Hepatocyte (in vitro differentiated cells): ENCODE data around the gene EOGT. TPM values are rescaled to one million over a fixed set of nuclear protein-coding genes. Genes with fewer than 3 reads are reported as not detected.

ENCODE experiments used
- DNase-seq: peaks from one replicate; pipeline ENCODE4 v3.0.0-alpha.2; 2016; ENCODE audit warnings: low spot score
- H2AFZ ChIP-seq: fragments of 200-600 bp; sonication (generic); 2 replicates; pipeline ENCODE4 v1.6.0; 2016; ENCODE audit warnings: antibody characterized with exemption, mild to moderate bottlenecking
- H3K27ac ChIP-seq: fragments of 200-600 bp; sonication (generic); 2 replicates; pipeline ENCODE4 v1.5.1; 2016; ENCODE audit warnings: mild to moderate bottlenecking
- H3K27me3 ChIP-seq: fragments of 200-600 bp; sonication (generic); 2 replicates; pipeline ENCODE4 v1.6.1; 2016
- H3K36me3 ChIP-seq: fragments of 200-600 bp; sonication (generic); replicated peaks from 2 replicates; pipeline ENCODE4 v1.5.1; 2016; ENCODE audit warnings: low read depth; ENCODE audit not compliant: insufficient read depth
- H3K4me1 ChIP-seq: fragments of 200-600 bp; sonication (generic); 2 replicates; pipeline ENCODE4 v1.5.1; 2016; ENCODE audit warnings: mild to moderate bottlenecking, moderate library complexity; ENCODE audit not compliant: insufficient read depth
- H3K4me2 ChIP-seq: fragments of 200-600 bp; sonication (generic); 2 replicates; pipeline ENCODE4 v1.6.0; 2016
- H3K4me3 ChIP-seq: fragments of 200-600 bp; sonication (generic); 2 replicates; pipeline ENCODE4 v1.5.1; 2016; ENCODE audit warnings: mild to moderate bottlenecking
- H3K79me2 ChIP-seq: fragments of 200-600 bp; sonication (generic); 2 replicates; pipeline ENCODE4 v1.6.0; 2017; ENCODE audit warnings: mild to moderate bottlenecking
- H3K9me2 ChIP-seq: fragments of 200-600 bp; sonication (generic); replicated peaks from 2 replicates; pipeline ENCODE4 v1.6.0; 2017; ENCODE audit warnings: mild to moderate bottlenecking; ENCODE audit not compliant: insufficient read depth
- H3K9me3 ChIP-seq: fragments of 200-600 bp; sonication (generic); 2 replicates; pipeline ENCODE4 v1.5.1; 2016; ENCODE audit warnings: low read depth, mild to moderate bottlenecking
- H4K20me1 ChIP-seq: fragments of 200-600 bp; sonication (generic); 2 replicates; pipeline ENCODE4 v1.6.0; 2016; ENCODE audit warnings: mild to moderate bottlenecking; ENCODE audit not compliant: insufficient read depth, poor library complexity, severe bottlenecking
- EZH2 ChIP-seq: fragments of 200-600 bp; sonication (generic); IDR thresholded peaks from 2 replicates; pipeline ENCODE4 v1.6.1; 2016; ENCODE audit warnings: antibody characterized with exemption, mild to moderate bottlenecking, borderline replicate concordance
- EZH2phosphoT487 ChIP-seq: fragments of 200-600 bp; sonication (generic); IDR thresholded peaks from one replicate; pipeline ENCODE4 v1.6.1; 2018; ENCODE audit warnings: antibody characterized with exemption, mild to moderate bottlenecking, low read depth, moderate library complexity; ENCODE audit not compliant: unreplicated experiment, severe bottlenecking
- WGBS: methylation state at CpG from one replicate; pipeline ENCODE4 v1.1.6; 2016; ENCODE audit warnings: low lambda C conversion rate; ENCODE audit errors: missing lambda C conversion rate; 5-methylcytosine and 5-hydroxymethylcytosine counted together
- polyA plus RNA-seq: library from polyadenylated mRNA; unstranded; fragments of >200 nt; fragmentation: Nextera tagmentation; extraction: Ambion mirVana; gene quantifications from 2 replicates; pipeline ENCODE4 v1.2.1, GENCODE V29; 2016
- total RNA-seq: library from RNA; depleted of rRNA; stranded (reverse); fragments of >200 nt; gene quantifications from 2 replicates; pipeline ENCODE4 v1.2.3, GENCODE V29; 2014
- TF ChIP-seq, protein P1 (sequence below): fragments of 200-600 bp; sonication (generic); IDR thresholded peaks from 2 replicates; pipeline ENCODE4 v1.5.1; 2016; ENCODE audit warnings: antibody characterized with exemption, mild to moderate bottlenecking; ENCODE audit not compliant: poor library complexity

Gene EOGT
- total and polyA plus RNA-seq, 2 experiments from 2014 or later = 7.2 to 19.0 TPM

DNA sequence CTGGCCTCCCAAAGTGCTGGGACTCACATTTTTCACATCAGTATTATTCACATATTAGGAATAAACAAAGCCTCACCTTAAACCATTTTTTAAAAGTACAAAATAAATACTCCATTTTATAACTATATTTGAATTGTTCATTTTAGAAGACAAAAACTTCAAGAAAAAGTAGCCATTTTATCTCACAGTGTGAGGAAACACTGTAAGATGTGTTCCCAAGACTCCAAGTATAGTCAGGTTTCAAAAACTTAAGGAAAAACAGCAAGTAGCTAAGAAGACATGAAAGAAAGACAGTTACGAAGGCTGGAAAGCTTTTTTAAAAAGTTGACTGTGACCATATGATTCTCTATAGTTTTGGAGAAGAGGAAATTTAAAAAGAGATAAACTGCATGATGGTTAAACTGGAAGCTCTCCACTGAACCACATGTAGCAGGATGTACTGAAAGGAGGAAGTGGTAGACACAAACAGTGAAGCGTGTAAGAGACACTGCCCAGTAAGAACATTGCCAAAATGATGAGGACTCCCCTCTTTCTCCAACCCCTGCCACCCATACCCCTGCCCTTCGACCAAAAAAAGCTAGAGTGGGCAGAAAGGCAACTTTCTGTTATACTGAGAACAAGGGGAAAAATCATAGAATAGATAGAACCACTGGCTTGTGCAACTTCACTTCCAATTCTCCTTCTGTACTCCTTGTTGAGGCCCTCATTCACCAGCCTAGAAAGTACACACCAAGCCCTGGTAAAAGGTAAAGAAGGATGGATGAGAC lies 44.9 kb upstream of the EOGT start:
- no peaks in the 10 kb centered on the region for H3K4me1 ChIP-seq
- no peak overlapping the region for H3K4me3 ChIP-seq
- H2AFZ ChIP-seq = no peak overlapping the region
- no peak for TF ChIP-seq EZH2phosphoT487
- TF ChIP-seq, protein P1, sequence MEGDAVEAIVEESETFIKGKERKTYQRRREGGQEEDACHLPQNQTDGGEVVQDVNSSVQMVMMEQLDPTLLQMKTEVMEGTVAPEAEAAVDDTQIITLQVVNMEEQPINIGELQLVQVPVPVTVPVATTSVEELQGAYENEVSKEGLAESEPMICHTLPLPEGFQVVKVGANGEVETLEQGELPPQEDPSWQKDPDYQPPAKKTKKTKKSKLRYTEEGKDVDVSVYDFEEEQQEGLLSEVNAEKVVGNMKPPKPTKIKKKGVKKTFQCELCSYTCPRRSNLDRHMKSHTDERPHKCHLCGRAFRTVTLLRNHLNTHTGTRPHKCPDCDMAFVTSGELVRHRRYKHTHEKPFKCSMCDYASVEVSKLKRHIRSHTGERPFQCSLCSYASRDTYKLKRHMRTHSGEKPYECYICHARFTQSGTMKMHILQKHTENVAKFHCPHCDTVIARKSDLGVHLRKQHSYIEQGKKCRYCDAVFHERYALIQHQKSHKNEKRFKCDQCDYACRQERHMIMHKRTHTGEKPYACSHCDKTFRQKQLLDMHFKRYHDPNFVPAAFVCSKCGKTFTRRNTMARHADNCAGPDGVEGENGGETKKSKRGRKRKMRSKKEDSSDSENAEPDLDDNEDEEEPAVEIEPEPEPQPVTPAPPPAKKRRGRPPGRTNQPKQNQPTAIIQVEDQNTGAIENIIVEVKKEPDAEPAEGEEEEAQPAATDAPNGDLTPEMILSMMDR = no peak
- no peak for TF ChIP-seq EZH2
- no peaks in the 10 kb centered on the region for H3K36me3 ChIP-seq
- no peak overlapping the region for H3K4me2 ChIP-seq
- no peaks in the 10 kb centered on the region for H3K27me3 ChIP-seq
- H3K9me2 ChIP-seq = no peaks in the 10 kb centered on the region
- DNase-seq = no peak
- H3K27ac ChIP-seq = no peak overlapping the region
- H4K20me1 ChIP-seq = no peaks in the 10 kb centered on the region
- WGBS = 95% methylated on average over 3 of the region's 3 CpGs
- no peaks in the 10 kb centered on the region for H3K9me3 ChIP-seq
- no peaks in the 10 kb centered on the region for H3K79me2 ChIP-seq

- H3K27ac ChIP-seq = peak overlapping the region; percentile 96
- peak overlapping the region; percentile 41 for H3K4me3 ChIP-seq
- H3K4me1 ChIP-seq = peaks cover 16% of the 10 kb centered on the region
- DNase-seq = no peak
- peaks cover 30% of the 10 kb centered on the region for H4K20me1 ChIP-seq
- no peaks in the 10 kb centered on the region for H3K9me2 ChIP-seq
- no peaks in the 10 kb centered on the region for H3K9me3 ChIP-seq
- WGBS = 9% methylated on average over 9 of the region's 9 CpGs
- peak overlapping the region; percentile 80 for H2AFZ ChIP-seq
- TF ChIP-seq EZH2phosphoT487 (no peak), EZH2 (no peak)
- TF ChIP-seq, protein P1 = no peak
- peak overlapping the region; percentile 77 for H3K4me2 ChIP-seq
- no peaks in the 10 kb centered on the region for H3K27me3 ChIP-seq
- no peaks in the 10 kb centered on the region for H3K36me3 ChIP-seq
- H3K79me2 ChIP-seq = peaks cover 41% of the 10 kb centered on the region
These were observed 39.0 kb upstream of the EOGT start for GRCh38 chr3:69052472-69052898.

GRCh38 chr3:69051756-69052471 lies 38.4 kb upstream of the EOGT start, which contains the start of gene TMF1:
Gene TMF1, minus strand, starts transcription at chr3:69052333. Its CDS starts 247 bp downstream, at chr3:69052086.
- Histone ChIP-seq H3K4me3 (peak within 1 kb of the TSS; percentile 60), H3K4me2 (peak within 1 kb of the TSS; percentile 86), H3K9me3 (no peaks in the 10 kb centered on the region), H2AFZ (peak within 1 kb of the TSS; percentile 80), H3K79me2 (peaks cover 46% of the 10 kb centered on the region), H4K20me1 (peaks cover 34% of the 10 kb centered on the region), H3K9me2 (no peaks in the 10 kb centered on the region), H3K27me3 (no peaks in the 10 kb centered on the region), H3K36me3 (no peaks in the 10 kb centered on the region), H3K27ac (peak within 1 kb of the TSS; percentile 96), H3K4me1 (peaks cover 16% of the 10 kb centered on the region)
- TF ChIP-seq, protein P1 = no peak
- TF ChIP-seq EZH2phosphoT487 (no peak), EZH2 (no peak)
- 1% methylated on average over 45 of the region's 45 CpGs for WGBS
- peak; percentile 100 for DNase-seq
